WTC11 (cell line): ENCODE results near the gene CDK5R2.

Source experiments
- NR2C2 ChIP-seq: sonication (generic); formaldehyde crosslinking; IDR thresholded peaks from 2 replicates; pipeline ENCODE4 v1.8.0; 2022; ENCODE audit warnings: mild to moderate bottlenecking, missing genetic modification reagents
- TF ChIP-seq, protein P1 (sequence below): fragments of 200-600 bp; IDR thresholded peaks from 2 replicates; pipeline ENCODE4 v1.8.0; 2022; ENCODE audit warnings: antibody characterized with exemption
- TF ChIP-seq, protein P2 (sequence below): sonication (generic); formaldehyde crosslinking; IDR thresholded peaks from 2 replicates; pipeline ENCODE4 v1.8.0; 2022; ENCODE audit warnings: mild to moderate bottlenecking, missing genetic modification reagents

DNA sequence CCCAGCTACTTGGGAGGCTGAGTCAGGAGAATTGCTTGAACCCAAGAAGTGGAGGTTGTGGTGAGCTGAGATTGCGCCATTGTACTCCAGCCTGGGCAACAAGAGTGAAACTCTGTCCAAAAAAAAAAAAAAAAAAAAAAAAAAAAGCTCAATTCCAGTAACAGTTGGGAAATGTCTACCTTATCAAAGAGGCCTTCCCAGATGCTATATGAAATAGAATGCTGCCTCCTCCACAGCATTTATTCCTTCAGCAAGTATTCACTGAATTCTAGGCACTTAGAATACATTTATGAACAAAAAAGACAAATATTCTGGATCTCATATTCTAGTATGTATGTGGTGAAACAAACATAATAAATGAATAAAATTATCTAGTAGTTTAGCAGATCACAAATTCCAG lies 12.8 kb upstream of the CDK5R2 start:
- no peak for TF ChIP-seq NR2C2 (CRISPR knock-in tag)
- TF ChIP-seq, protein P1, sequence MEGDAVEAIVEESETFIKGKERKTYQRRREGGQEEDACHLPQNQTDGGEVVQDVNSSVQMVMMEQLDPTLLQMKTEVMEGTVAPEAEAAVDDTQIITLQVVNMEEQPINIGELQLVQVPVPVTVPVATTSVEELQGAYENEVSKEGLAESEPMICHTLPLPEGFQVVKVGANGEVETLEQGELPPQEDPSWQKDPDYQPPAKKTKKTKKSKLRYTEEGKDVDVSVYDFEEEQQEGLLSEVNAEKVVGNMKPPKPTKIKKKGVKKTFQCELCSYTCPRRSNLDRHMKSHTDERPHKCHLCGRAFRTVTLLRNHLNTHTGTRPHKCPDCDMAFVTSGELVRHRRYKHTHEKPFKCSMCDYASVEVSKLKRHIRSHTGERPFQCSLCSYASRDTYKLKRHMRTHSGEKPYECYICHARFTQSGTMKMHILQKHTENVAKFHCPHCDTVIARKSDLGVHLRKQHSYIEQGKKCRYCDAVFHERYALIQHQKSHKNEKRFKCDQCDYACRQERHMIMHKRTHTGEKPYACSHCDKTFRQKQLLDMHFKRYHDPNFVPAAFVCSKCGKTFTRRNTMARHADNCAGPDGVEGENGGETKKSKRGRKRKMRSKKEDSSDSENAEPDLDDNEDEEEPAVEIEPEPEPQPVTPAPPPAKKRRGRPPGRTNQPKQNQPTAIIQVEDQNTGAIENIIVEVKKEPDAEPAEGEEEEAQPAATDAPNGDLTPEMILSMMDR = no peak
- TF ChIP-seq, protein P2, sequence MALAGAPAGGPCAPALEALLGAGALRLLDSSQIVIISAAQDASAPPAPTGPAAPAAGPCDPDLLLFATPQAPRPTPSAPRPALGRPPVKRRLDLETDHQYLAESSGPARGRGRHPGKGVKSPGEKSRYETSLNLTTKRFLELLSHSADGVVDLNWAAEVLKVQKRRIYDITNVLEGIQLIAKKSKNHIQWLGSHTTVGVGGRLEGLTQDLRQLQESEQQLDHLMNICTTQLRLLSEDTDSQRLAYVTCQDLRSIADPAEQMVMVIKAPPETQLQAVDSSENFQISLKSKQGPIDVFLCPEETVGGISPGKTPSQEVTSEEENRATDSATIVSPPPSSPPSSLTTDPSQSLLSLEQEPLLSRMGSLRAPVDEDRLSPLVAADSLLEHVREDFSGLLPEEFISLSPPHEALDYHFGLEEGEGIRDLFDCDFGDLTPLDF (CRISPR knock-in tag) = no peak
